TTC549 (cell line): Measurements from ENCODE around the gene CHRDL1.

Source experiments
- FAIRE-seq: peaks from 2 replicates; lab custom pipeline; 2012; peaks lifted over from hg19 to GRCh38; lab: Jason Lieb, UNC

CHRDL1 gene

GRCh38 chrX:110743679-110744340 lies 51.8 kb downstream of the CHRDL1 start:
- no peak for FAIRE-seq

- FAIRE-seq: no peak
Measured at GRCh38 chrX:110741213-110741796, 54.3 kb downstream of the CHRDL1 start.

- FAIRE-seq: no peak
Measured at GRCh38 chrX:110734894-110735541, 60.6 kb downstream of the CHRDL1 start.

- no peak for FAIRE-seq
Measured at GRCh38 chrX:110734271-110734670, 61.3 kb downstream of the CHRDL1 start.

GRCh38 chrX:110733166-110733565 lies 62.5 kb downstream of the CHRDL1 start:
- FAIRE-seq: no peak

GRCh38 chrX:110732266-110732665 lies 63.4 kb downstream of the CHRDL1 start:
- no peak for FAIRE-seq

GRCh38 chrX:110723844-110724243 lies 71.8 kb downstream of the CHRDL1 start:
- FAIRE-seq: no peak

GRCh38 chrX:110722135-110722534 lies 73.5 kb downstream of the CHRDL1 start:
- no peak for FAIRE-seq

GRCh38 chrX:110713666-110714065 lies 82.0 kb downstream of the CHRDL1 start:
- FAIRE-seq: no peak

GRCh38 chrX:110706446-110706845 lies 89.2 kb downstream of the CHRDL1 start:
- no peak for FAIRE-seq

- FAIRE-seq: no peak
Measured at GRCh38 chrX:110703641-110704040, 92.0 kb downstream of the CHRDL1 start.

- FAIRE-seq: no peak
Measured at GRCh38 chrX:110699109-110699508, 96.5 kb downstream of the CHRDL1 start.

- FAIRE-seq: no peak
Measured at GRCh38 chrX:110698696-110699095, 96.9 kb downstream of the CHRDL1 start.

- FAIRE-seq: no peak
Measured at GRCh38 chrX:110692866-110693265, 102.8 kb downstream of the CHRDL1 start.

- FAIRE-seq: no peak
Measured at GRCh38 chrX:110691446-110691845, 104.2 kb downstream of the CHRDL1 start.

- FAIRE-seq: no peak
Measured at GRCh38 chrX:110684653-110685052, 111.0 kb downstream of the CHRDL1 start.

- no peak for FAIRE-seq
Measured at GRCh38 chrX:110683925-110684324, 111.7 kb downstream of the CHRDL1 start.

- FAIRE-seq: no peak
Measured at GRCh38 chrX:110678591-110678990, 117.0 kb downstream of the CHRDL1 start.

- FAIRE-seq: no peak
Measured at GRCh38 chrX:110675886-110676285, 119.7 kb downstream of the CHRDL1 start.

- no peak for FAIRE-seq
Measured at GRCh38 chrX:110671068-110671803, 124.4 kb downstream of the CHRDL1 start.

GRCh38 chrX:110669572-110669971 lies 126.0 kb downstream of the CHRDL1 start:
- FAIRE-seq: no peak

- FAIRE-seq: no peak
Measured at GRCh38 chrX:110667706-110668105, 127.9 kb downstream of the CHRDL1 start.
